Panc1 (cell line): ENCODE data around the gene MRPL24.

Experiments
- CTCF ChIP-seq: fragments of 450-650 bp; IDR thresholded peaks from 2 replicates; pipeline ENCODE4 v1.5.1; 2017; ENCODE audit warnings: mild to moderate bottlenecking
- POLR2AphosphoS5 ChIP-seq: IDR thresholded peaks from 2 replicates; pipeline ENCODE4 v1.6.1; 2012; ENCODE audit warnings: mild to moderate bottlenecking, low read depth, low read length, moderate library complexity
- TF ChIP-seq, protein P1 (sequence below), 2 experiments: IDR thresholded peaks; 2 replicates each; pipeline ENCODE4 v1.6.1; 2011 to 2012; ENCODE audit warnings: low read depth in 2 of 2, control low read depth in 1 of 2, low read length in 1 of 2, mild to moderate bottlenecking in 1 of 2, moderate library complexity in 1 of 2; ENCODE audit not compliant: insufficient read depth in 1 of 2

GRCh38 chr1:156755527-156755950, 14.7 kb upstream of the MRPL24 start:
- TF ChIP-seq CTCF (no peak), POLR2AphosphoS5 (no peak)
- TF ChIP-seq, protein P1, sequence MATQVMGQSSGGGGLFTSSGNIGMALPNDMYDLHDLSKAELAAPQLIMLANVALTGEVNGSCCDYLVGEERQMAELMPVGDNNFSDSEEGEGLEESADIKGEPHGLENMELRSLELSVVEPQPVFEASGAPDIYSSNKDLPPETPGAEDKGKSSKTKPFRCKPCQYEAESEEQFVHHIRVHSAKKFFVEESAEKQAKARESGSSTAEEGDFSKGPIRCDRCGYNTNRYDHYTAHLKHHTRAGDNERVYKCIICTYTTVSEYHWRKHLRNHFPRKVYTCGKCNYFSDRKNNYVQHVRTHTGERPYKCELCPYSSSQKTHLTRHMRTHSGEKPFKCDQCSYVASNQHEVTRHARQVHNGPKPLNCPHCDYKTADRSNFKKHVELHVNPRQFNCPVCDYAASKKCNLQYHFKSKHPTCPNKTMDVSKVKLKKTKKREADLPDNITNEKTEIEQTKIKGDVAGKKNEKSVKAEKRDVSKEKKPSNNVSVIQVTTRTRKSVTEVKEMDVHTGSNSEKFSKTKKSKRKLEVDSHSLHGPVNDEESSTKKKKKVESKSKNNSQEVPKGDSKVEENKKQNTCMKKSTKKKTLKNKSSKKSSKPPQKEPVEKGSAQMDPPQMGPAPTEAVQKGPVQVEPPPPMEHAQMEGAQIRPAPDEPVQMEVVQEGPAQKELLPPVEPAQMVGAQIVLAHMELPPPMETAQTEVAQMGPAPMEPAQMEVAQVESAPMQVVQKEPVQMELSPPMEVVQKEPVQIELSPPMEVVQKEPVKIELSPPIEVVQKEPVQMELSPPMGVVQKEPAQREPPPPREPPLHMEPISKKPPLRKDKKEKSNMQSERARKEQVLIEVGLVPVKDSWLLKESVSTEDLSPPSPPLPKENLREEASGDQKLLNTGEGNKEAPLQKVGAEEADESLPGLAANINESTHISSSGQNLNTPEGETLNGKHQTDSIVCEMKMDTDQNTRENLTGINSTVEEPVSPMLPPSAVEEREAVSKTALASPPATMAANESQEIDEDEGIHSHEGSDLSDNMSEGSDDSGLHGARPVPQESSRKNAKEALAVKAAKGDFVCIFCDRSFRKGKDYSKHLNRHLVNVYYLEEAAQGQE (IDR thresholded peaks at IDR 0.05; ENCODE audit: insufficient read depth in 1 of 2, low read depth in 2 of 2, low read length in 1 of 2) = no peak
